ENCODE data around the gene CDH4. TPM values are rescaled to one million over a fixed set of nuclear protein-coding genes. Genes with fewer than 3 reads are reported as not detected.
A peak's percentile ranks its signal among the peaks of the same experiment; 100 is the strongest.

Gene CDH4
- total and polyA plus RNA-seq, 2 of the 13 experiments (the other 11 are each of a cell fraction or from before 2014, with no cell fraction given) = not detected

DNA sequence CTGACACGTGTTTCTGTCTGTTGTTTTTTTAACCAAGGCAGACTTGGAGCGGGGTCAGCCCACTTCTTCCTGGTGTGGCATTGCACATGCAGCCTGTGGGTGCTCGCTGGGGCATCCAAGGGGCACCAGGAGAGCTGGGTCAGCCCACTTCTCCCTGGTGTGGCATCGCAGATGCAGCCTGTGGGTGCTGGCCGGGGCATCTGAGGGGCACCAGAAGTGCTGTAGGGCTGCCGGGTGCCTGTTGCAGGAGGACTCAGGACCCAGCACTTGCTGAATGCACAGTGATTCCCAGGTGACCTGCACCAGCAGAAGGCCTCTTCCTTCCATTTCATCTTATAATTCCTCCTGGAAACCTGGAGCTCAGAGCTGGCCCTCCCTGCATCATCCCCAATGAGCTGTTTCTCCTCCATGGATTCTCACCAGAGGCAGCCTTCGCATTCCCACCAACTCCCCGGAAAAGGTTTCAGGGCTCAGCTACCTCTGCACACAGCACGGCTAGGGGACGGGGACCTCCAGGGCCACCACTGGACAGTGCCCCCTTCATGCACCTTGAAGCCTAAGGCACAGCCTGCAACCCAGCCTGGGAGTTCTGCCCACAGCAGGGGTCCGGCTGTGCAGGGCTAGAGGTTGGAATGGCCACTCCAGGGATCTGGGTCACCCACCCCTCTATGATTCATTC, 594.8 kb downstream of the CDH4 start:
- H3K27ac ChIP-seq (ENCODE audit: extremely low read length, insufficient read depth, low read length) = no peak overlapping the region
- H3K36me3 ChIP-seq (replicated peaks in 1 of 2; ENCODE audit: control insufficient read depth in 1 of 2, insufficient read depth in 2 of 2, low read length in 2 of 2) = no peaks in the 10 kb centered on the region
- H2AFZ ChIP-seq (ENCODE audit: low read length) = no peak overlapping the region
- ChIA-PET CTCF (ENCODE audit: low intra/inter-chr PET ratio, low total read pairs) (no interaction called here), POLR2A (no interaction called here)
- H3K4me3 ChIP-seq (replicated peaks in 1 of 3; ENCODE audit: insufficient read depth in 1 of 3, low read depth in 2 of 3, low read length in 3 of 3) = no peak overlapping the region
- no peaks in the 10 kb centered on the region for H4K20me1 ChIP-seq (ENCODE audit: insufficient read depth, low read length)
- BruUV-seq (replicated peaks) = no TSS peak
- TF ChIP-seq ELF3 (CRISPR knock-in tag; IDR thresholded peaks at IDR 0.05) = no peak
- no peak for TF ChIP-seq ZNF557 (CRISPR knock-in tag; IDR thresholded peaks at IDR 0.05)
- no peak for TF ChIP-seq ZEB1 (IDR thresholded peaks at IDR 0.05; ENCODE audit: insufficient replicate concordance, low read depth)
- TF ChIP-seq, protein P1, sequence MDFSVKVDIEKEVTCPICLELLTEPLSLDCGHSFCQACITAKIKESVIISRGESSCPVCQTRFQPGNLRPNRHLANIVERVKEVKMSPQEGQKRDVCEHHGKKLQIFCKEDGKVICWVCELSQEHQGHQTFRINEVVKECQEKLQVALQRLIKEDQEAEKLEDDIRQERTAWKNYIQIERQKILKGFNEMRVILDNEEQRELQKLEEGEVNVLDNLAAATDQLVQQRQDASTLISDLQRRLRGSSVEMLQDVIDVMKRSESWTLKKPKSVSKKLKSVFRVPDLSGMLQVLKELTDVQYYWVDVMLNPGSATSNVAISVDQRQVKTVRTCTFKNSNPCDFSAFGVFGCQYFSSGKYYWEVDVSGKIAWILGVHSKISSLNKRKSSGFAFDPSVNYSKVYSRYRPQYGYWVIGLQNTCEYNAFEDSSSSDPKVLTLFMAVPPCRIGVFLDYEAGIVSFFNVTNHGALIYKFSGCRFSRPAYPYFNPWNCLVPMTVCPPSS (IDR thresholded peaks at IDR 0.05) = 0 out of 2 replicates have a peak, but pooled peaks have one; percentile 0
- 0 out of 2 replicates have a peak, but pooled peaks have one; percentile 4 for TF ChIP-seq NBN (conservative IDR thresholded peaks at IDR 0.05)
- TF ChIP-seq, protein P2, sequence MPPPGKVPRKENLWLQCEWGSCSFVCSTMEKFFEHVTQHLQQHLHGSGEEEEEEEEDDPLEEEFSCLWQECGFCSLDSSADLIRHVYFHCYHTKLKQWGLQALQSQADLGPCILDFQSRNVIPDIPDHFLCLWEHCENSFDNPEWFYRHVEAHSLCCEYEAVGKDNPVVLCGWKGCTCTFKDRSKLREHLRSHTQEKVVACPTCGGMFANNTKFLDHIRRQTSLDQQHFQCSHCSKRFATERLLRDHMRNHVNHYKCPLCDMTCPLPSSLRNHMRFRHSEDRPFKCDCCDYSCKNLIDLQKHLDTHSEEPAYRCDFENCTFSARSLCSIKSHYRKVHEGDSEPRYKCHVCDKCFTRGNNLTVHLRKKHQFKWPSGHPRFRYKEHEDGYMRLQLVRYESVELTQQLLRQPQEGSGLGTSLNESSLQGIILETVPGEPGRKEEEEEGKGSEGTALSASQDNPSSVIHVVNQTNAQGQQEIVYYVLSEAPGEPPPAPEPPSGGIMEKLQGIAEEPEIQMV (CRISPR knock-in tag; IDR thresholded peaks at IDR 0.05; ENCODE audit: low read depth) = no peak
- no peak for ATAC-seq
- 0 out of 2 replicates have a peak, but pooled peaks cover 6% of the 10 kb centered on the region for H3K9me3 ChIP-seq (ENCODE audit: low read length)
- intact Hi-C loops (cut with micrococcal nuclease; ENCODE audit: unreplicated experiment) = no loop called here
- H3K79me2 ChIP-seq (ENCODE audit: insufficient read depth, low read length) = no peaks in the 10 kb centered on the region
- WGBS (ENCODE audit: low lambda C conversion rate) = 35% methylated on average over 10 of the region's 11 CpGs
- H3K27me3 ChIP-seq (ENCODE audit: control insufficient read depth in 1 of 2, insufficient read depth in 2 of 2, low read length in 2 of 2) = peaks cover 21 to 78% of the 10 kb centered on the region in 2 experiments; a peak in 4 of 5 replicates
- in situ Hi-C loops (cut with HindIII; ENCODE audit: extremely low pct_ligation_motif_present, low pct_unique_long_range_greater_than_20kb) = no loop called here
- H3K9ac ChIP-seq (ENCODE audit: insufficient read depth, low read depth, low read length) = no peak overlapping the region
- H3K4me2 ChIP-seq (ENCODE audit: low read depth, low read length) = no peak overlapping the region
- no peak for DNase-seq (ENCODE audit: low spot score)
- no peaks in the 10 kb centered on the region for H3K4me1 ChIP-seq (ENCODE audit: insufficient read depth, low read length)
- FAIRE-seq = no peak

Data from HepG2 (cell line).